HG02840 (cell line): ENCODE measurements around the gene KRTAP10-12.

Source experiments
- ATAC-seq: cut with Tn5 transposase; IDR thresholded peaks from one replicate; pipeline ENCODE4 v1.9.1; 2021; ENCODE audit warnings: mild to moderate bottlenecking, moderate library complexity, moderate number of reproducible peaks; ENCODE audit not compliant: unreplicated experiment, low FRiP score

KRTAP10-12 gene

GRCh38 chr21:44696572-44696971 is 400 bp upstream of the KRTAP10-12 start:
- no peak for ATAC-seq

GRCh38 chr21:44697811-44698734 is 1.1 kb downstream of the KRTAP10-12 start:
- no peak for ATAC-seq

- ATAC-seq: no peak
Observed at GRCh38 chr21:44699502-44700001, 2.6 kb downstream of the KRTAP10-12 start.

GRCh38 chr21:44700101-44701022 is 3.4 kb downstream of the KRTAP10-12 start:
- no peak for ATAC-seq

- ATAC-seq: no peak
Observed at GRCh38 chr21:44701023-44701400, 4.0 kb downstream of the KRTAP10-12 start.

GRCh38 chr21:44701541-44701940 is 4.6 kb downstream of the KRTAP10-12 start:
- no peak for ATAC-seq

- no peak for ATAC-seq
Observed at GRCh38 chr21:44702111-44702972, 5.4 kb downstream of the KRTAP10-12 start.

GRCh38 chr21:44702973-44703730 is 6.2 kb downstream of the KRTAP10-12 start:
- ATAC-seq: no peak

- no peak for ATAC-seq
Observed at GRCh38 chr21:44703731-44704635, 7.0 kb downstream of the KRTAP10-12 start.

GRCh38 chr21:44704636-44705001 is 7.6 kb downstream of the KRTAP10-12 start:
- ATAC-seq: no peak

GRCh38 chr21:44706026-44706705 is 9.2 kb downstream of the KRTAP10-12 start:
- ATAC-seq: no peak

GRCh38 chr21:44706706-44707581 is 10.0 kb downstream of the KRTAP10-12 start:
- ATAC-seq: no peak

GRCh38 chr21:44708213-44708865 is 11.4 kb downstream of the KRTAP10-12 start:
- no peak for ATAC-seq

- no peak for ATAC-seq
Observed at GRCh38 chr21:44708866-44709425, 12.0 kb downstream of the KRTAP10-12 start.

GRCh38 chr21:44709426-44710293 is 12.7 kb downstream of the KRTAP10-12 start:
- ATAC-seq: no peak
